Measurements from ENCODE around the gene CETN2. TPM values are rescaled to one million over a fixed set of nuclear protein-coding genes. Genes with fewer than 3 reads are reported as not detected.

CETN2 gene
- total and polyA plus RNA-seq, 4 donors, result 47.7 to 81.8 (median 66.8) TPM

GRCh38 chrX:152865232-152865920 is 34.8 kb upstream of the CETN2 start:
- H3K27me3 ChIP-seq (ENCODE audit: control insufficient read depth in 3 of 3, insufficient read depth in 3 of 3, low read length in 2 of 3), result no peaks in the 10 kb centered on the region
- H3K36me3 ChIP-seq (ENCODE audit: control insufficient read depth in 4 of 4, insufficient read depth in 4 of 4, low read length in 4 of 4), result peaks cover 0 to 36% (median 10%) of the 10 kb centered on the region in 4 donors
- H3K27ac ChIP-seq (ENCODE audit: low read depth in 1 of 2, low read length in 1 of 2), result no peak overlapping the region
- ATAC-seq (ENCODE audit: insufficient read depth, low FRiP score), result no peak
- no peak for DNase-seq
- peaks cover 0 to 16% (median 0%) of the 10 kb centered on the region in 4 donors for H3K9me3 ChIP-seq (ENCODE audit: control insufficient read depth in 4 of 4, insufficient read depth in 3 of 4, low read length in 3 of 4)
- no peak overlapping the region for H3K4me3 ChIP-seq
- H3K9ac ChIP-seq (ENCODE audit: insufficient read depth in 1 of 2, low read length in 2 of 2), result no peak overlapping the region
- no peaks in the 10 kb centered on the region for H3K4me1 ChIP-seq (ENCODE audit: control insufficient read depth in 5 of 5, insufficient read depth in 5 of 5, low read length in 5 of 5)
- WGBS, 2 donors, result 84 to 93% methylated on average over 17 of the region's 17 CpGs
- TF ChIP-seq CTCF (IDR thresholded peaks at IDR 0.05; ENCODE audit: control extremely low read depth, extremely low read depth), result no peak

- TF ChIP-seq CTCF (IDR thresholded peaks at IDR 0.05; ENCODE audit: control extremely low read depth, extremely low read depth), result no peak
- Histone ChIP-seq H3K27ac (ENCODE audit: low read depth in 1 of 2, low read length in 1 of 2) (no peak overlapping the region), H3K9ac (ENCODE audit: insufficient read depth in 1 of 2, low read length in 2 of 2) (no peak overlapping the region), H3K36me3 (ENCODE audit: control insufficient read depth in 4 of 4, insufficient read depth in 4 of 4, low read length in 4 of 4) (peaks cover 0 to 26% (median 5%) of the 10 kb centered on the region in 4 donors), H3K4me1 (ENCODE audit: control insufficient read depth in 5 of 5, insufficient read depth in 5 of 5, low read length in 5 of 5) (no peaks in the 10 kb centered on the region), H3K9me3 (ENCODE audit: control insufficient read depth in 4 of 4, insufficient read depth in 3 of 4, low read length in 3 of 4) (peaks cover 0 to 11% (median 0%) of the 10 kb centered on the region in 4 donors), H3K4me3 (no peak overlapping the region), H3K27me3 (ENCODE audit: control insufficient read depth in 3 of 3, insufficient read depth in 3 of 3, low read length in 2 of 3) (no peaks in the 10 kb centered on the region)
- no peak for DNase-seq
- 73 to 88% methylated on average over 6 of the region's 6 CpGs for WGBS, 2 donors
- no peak for ATAC-seq (ENCODE audit: insufficient read depth, low FRiP score)
Measured at GRCh38 chrX:152861826-152862225, 31.3 kb upstream of the CETN2 start.

- Histone ChIP-seq H3K4me1 (ENCODE audit: control insufficient read depth in 5 of 5, insufficient read depth in 5 of 5, low read length in 5 of 5) (no peaks in the 10 kb centered on the region), H3K27me3 (ENCODE audit: control insufficient read depth in 3 of 3, insufficient read depth in 3 of 3, low read length in 2 of 3) (no peaks in the 10 kb centered on the region), H3K27ac (ENCODE audit: low read depth in 1 of 2, low read length in 1 of 2) (no peak overlapping the region), H3K9me3 (ENCODE audit: control insufficient read depth in 4 of 4, insufficient read depth in 3 of 4, low read length in 3 of 4) (peaks cover 0 to 11% (median 0%) of the 10 kb centered on the region in 4 donors), H3K36me3 (ENCODE audit: control insufficient read depth in 4 of 4, insufficient read depth in 4 of 4, low read length in 4 of 4) (peaks cover 0 to 22% (median 4%) of the 10 kb centered on the region in 4 donors), H3K4me3 (no peak overlapping the region), H3K9ac (ENCODE audit: insufficient read depth in 1 of 2, low read length in 2 of 2) (no peak overlapping the region)
- DNase-seq, result no peak
- 73 to 81% methylated on average over 3 of the region's 3 CpGs for WGBS, 2 donors
- no peak for ATAC-seq (ENCODE audit: insufficient read depth, low FRiP score)
- TF ChIP-seq CTCF (IDR thresholded peaks at IDR 0.05; ENCODE audit: control extremely low read depth, extremely low read depth), result no peak
Measured at GRCh38 chrX:152861116-152861515, 30.6 kb upstream of the CETN2 start.

All from lung (tissue), 12 donors.